GM15510 (cell line): Measurements from ENCODE around the gene CDH4.

ENCODE experiments used
- POLR2A ChIP-seq: IDR thresholded peaks from 3 replicates; pipeline ENCODE4 v1.6.1; 2011; ENCODE audit warnings: borderline replicate concordance; ENCODE audit not compliant: insufficient read length; ENCODE audit errors: extremely low read depth

The CDH4 gene

DNA sequence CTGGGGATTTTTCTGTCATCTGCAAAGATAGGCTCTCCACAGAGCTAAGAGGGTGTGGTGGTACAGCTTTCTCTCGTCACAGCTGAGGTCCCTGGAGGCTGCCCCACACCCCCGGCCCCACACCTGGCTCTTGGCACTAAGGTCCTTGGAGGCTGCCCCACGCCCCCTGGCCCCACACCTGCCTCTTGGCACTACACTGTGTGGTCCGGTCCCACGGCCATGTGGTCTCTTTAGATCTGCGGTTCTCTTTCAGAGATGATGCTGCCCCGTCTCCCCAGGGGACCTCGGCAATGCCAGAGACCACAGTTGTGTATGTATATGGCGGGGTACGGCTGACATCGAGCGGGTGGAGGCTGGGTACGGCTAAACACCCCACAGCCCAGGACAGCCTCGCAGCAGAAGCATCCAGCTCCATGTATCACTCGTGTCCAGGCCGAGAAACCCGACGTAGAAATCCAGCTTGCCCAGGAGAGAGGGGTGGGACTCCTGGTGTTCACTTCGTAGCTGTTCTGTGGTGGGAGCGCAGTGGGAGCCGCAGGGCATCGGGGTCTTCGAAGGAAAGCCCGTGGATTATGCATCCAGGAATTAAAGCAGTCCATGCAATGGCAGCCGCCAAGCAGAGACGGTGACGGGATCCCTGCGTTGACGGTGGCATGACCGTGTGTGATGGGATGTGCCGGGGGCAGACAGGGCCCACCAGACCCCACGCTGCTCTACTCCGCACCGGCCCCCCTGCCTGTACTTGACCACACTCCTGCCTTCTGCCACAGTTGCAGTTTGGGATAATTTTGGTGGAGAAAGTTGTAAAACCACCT is 292.1 kb downstream of the CDH4 start:
- no peak for TF ChIP-seq POLR2A

DNA sequence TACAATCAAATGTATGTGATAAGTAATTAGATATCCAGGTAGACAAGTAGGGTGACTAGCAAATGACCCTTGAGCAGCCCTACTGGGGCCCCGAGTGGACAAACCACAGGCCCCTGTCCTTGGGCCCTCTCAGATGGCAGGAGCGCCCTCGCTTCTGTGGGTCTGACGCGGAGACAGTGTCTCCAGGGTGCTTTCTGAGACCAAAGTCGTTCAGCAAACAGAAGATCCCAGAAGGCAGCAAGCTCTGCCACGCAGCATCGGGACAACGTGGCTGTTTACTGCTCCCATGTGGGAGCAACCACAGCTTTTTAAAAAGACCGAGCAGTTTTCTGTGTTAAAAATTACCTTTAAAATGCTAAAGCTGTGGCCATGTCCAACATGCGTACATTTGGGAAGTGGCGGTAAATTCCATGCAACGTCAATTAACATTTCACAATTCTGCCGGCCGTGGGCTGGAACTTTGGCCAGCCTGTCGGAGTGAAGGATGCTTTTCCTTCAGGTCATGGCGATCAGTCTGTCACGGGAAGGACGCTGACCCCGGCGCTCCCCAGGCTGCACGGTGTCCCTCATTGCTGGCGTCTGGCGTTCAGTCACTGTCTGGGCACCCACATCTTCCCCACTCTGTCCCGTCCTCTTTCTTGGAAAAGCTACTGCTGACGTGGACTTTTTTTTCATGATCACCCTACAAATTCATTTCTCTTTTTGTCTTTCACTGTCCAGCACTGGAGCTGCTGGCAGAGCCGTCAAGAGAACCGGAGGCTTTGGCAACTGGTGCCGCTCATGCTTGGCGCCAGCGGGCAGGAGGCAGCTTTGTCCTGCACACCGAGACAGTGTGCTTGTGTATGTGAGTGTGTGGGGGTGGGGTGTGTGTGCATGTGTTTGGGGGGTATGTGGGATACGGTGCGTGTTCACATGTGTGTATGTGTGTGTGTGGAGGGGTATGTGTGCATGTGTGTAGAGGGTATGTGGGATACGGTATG is 293.1 kb downstream of the CDH4 start:
- TF ChIP-seq POLR2A, result no peak

DNA sequence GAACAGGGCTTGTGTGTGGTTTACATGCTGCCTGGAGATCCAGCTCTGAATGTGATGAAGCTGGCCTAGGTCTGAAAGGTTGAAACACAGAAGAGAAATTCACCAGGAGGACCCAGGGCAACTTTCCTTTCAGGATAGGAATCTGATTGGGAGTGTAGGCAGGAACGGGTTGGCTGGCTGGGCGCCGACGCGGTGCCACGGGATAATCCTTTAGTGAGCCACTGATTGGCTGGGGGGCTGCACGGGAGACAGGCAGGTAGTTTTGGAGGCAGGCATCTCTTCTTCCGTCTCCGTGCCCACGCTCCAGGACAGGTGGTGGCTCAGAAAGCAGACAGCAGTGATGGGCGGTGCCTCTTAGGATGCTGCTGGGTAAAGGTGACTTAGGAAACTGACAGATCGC is 294.6 kb downstream of the CDH4 start:
- no peak for TF ChIP-seq POLR2A

DNA sequence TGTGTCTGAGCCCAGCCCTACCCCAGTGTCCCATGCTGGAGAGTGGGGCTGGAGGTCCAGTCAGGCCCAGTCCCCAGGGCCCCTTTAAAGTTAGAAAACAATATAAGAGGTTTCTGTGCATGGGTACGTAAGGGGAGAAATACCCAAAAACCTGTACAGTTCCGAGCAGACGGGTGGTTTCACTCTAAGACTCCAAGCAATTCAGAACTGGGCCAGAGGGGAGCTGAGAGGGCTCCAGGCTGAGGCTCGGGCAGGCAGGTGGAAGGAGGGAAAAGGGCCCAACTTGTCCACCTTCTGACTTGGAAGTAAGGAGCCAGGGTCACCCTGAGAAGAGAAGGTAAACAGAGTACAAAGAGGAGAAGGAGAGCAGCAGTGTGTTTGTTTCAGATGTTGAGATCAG is 296.0 kb downstream of the CDH4 start:
- TF ChIP-seq POLR2A, result no peak

DNA sequence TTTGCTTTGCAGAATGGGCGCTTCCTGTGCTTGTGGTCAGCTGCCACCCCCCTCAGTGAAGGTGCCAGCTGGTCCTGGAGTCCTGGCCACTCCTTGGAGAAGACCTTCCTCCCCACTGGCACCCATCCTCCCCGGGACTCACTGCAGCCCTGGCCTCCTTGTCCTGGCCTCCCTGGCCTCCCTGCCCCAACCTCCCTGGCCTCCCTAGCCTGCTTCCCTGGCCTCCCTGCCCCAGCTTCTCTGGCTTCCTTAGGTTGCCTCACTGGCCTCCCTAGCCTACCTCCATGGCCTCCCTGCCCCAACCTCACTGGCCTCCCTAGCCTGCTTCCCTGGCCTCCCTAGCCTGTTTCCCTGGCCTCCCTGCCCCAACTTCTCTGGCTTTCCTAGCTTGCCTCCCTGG is 297.8 kb downstream of the CDH4 start:
- no peak for TF ChIP-seq POLR2A

DNA sequence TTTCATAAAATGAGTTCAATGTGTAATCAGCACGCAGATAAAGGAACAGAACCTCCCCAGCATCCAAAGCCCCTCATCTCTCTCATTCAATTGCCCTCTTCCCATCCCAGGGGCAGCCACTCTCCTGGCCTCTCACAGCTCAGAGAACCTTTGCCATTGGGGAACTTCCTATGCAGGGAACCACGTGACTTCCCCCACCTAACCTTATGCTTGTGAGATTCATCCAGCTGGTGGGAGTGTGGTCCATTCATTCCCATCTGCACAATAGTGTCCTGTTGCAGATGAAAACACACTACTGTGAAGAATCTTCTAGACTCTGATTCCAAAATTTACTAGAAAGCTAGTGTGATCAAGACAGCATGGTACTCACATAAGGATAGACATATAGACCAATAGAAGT is 299.3 kb downstream of the CDH4 start:
- no peak for TF ChIP-seq POLR2A

DNA sequence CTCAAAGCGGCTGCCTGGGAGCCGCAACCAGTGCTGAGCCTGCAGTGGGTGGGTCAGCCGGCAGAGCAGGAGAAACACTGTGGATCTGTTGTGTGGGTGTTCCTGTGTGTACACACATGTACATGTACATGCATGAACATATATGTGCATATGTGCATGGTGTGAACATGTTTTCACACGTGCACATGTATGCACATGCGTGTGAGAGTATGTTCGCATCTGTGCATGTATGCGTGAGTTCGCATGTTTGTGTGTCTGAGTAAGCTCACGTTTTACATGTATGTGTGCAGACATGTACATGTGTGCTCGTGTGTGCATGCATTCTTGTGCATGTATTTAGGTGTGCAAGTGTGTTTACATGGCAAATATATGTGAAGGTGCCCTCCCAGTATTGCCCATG is 302.6 kb downstream of the CDH4 start:
- no peak for TF ChIP-seq POLR2A

DNA sequence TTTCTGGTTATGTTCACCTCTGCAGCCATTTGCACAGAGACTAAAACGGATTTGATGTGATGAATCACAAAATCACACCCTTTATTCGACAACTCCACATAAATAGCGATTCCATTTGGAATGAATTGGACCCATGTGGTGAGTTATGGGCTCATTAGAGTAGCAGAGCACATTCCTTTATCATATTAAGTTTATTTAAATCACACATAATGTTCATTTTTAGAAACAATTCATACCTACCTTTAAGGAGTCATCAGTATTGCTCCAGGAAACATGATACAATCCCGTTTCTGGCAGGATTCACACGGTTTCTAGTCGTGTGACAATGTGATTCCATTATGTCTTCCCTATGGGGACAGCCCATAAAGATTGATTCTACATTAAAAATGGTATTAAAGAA is 303.5 kb downstream of the CDH4 start:
- no peak for TF ChIP-seq POLR2A

DNA sequence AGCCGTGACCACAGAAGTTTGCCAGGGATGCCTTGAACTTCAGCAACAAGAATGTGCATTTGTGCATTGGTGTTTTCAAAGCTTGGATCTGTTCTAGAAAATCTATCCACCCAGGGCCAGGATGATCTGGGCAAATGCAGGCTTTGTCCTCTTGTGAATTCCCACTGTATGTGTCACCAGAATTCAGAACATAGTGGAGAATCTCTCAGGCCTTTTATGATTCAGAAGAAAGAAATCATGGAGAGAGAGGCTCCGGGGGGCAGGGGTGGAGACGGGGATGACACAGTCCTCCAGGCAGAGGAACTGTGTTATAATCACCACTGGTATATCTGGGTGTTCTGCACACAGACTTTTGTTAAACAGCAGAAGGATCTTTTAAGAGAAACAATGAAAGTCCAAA is 304.1 kb downstream of the CDH4 start:
- TF ChIP-seq POLR2A, result no peak

DNA sequence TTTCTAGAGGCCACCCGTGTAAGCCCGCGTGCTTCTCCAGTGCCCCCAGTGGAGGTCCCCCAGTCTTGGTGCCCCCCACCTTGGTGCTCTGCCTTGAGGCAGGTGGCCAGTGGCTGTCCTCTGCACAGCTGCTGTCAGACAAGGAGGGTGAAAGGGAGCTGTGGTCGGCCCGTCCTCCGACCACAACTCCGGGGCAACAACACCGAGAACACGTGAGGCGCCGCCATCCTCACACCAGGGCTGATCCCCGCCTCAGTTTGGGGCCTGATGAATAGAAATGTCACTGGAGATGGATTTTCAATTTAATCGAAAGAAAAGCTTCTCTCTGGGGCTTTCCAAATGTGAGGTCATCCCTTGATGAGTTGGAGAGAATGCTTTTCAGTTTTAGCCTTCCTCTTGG is 304.6 kb downstream of the CDH4 start:
- no peak for TF ChIP-seq POLR2A

DNA sequence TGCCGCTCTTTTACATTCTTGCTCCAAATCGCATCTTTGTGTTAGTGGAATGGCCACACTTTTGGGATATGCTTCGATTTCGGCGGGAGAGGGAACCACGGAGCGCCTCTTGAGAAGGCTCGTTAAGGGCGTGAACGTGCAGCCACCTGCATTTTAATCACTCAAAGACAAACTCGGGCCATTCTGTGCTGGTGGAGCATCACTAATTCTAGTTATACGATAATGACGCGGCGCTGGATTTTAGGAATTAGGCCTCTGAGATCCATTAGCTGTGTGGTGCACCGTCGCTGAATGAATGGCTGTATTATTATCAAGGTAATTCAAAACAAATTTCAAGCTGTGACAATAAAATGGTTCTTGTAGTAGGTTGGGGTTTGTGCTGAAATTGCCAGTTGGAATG is 305.6 kb downstream of the CDH4 start:
- TF ChIP-seq POLR2A, result no peak

DNA sequence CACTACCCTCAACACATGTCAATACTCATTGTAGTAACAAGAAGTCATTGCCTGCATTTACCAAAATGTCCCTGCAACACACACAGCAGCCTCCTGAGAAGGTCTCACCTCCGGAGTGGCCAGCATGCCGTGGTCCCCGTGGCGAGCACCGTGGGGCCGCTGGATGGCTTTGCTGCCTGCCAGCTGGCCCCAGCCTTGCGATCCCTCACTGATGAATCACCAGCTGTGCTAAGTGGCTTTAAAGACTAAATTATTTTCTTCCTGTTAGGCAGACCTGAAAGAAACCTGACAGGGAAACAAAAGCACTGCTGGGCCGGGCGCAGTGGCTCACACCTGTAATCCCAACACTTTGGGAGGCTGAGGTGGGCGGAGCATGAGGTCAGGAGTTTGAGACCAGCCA is 306.7 kb downstream of the CDH4 start:
- TF ChIP-seq POLR2A, result no peak

DNA sequence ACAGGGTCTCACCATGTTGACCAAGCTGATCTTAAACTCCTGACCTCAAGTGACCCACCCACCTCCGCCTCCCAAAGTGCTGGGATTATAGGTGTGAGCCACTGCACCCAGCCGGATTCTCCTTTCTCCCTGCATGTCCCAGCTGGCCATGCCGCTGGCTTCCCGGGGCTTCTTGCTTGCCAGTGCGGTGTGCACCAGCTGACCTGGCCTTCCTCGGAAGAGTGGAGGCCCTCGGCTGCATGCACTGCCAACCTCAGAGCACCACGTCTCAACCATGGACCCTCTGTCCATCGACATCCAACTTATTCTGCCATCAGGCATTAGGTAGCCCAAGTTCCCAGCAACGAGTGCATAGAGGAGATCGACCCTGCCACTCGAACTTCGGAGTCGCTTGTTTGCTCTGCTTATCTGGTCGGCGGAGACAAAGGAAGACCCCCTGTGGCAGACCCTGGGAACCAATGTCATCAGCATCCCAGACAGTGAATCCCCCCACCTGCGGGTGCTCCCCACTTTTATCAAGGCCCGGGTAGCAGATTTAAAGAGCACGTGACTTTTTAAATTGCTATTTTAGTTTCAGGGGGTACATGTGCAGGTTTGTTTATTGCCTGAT is 307.8 kb downstream of the CDH4 start:
- TF ChIP-seq POLR2A, result no peak

DNA sequence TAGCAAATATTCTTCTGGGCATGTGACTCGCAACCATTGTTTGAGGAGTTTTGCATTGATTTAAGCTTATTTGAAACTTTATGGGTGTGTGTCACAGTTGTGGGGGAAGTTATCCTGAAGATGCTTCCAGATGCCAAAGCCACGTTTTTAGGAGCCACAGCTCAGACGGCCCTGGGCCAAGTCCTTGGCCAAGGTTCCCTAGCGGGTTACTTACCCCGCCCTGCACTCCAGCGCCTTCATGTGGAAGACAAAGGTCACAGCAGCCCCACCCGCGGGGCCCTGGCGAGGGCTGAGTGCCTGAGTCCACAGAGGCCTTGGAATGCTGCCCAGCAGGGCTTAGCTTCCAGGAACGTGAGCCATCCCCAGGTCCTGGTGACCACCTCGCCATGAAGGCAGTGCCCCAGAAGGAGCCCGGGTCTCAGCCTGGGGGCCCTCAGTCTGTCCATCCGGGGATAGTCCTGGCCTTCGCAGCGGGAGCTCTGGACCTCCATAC is 308.3 kb downstream of the CDH4 start:
- TF ChIP-seq POLR2A, result no peak

DNA sequence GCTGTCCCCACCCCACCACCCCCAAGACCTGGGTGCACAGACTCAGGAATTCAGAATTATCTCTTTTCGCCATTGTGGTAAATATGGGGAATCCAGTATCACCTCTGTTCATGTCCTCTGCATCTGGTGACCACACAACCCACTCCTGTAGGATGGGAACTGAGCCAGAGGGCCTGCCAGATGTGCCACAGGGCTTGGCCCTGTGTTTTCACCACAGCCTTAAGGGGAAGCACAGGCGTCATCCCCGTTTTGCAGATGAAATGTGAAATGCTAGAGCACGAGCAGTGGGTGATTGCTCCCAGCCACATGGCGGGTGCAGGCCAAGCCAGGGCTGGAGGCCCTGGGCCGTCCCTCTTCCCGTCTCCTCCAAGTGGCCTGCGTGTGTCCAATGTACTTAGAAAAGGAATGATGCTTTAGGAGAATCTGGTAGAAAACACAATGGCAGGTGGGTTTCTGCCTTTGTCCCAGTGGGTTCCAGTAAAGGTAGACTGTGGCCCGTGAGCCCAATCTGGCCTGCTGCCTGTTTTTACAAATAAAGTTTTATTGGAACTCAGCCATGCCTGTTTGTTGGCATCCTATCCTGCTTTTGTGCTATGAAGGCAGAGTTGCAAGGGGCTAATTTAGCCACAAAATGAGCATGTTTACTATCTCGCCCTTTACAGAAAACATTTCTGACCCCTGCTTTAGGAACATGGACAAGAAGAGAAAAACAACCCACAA is 309.2 kb downstream of the CDH4 start:
- no peak for TF ChIP-seq POLR2A

DNA sequence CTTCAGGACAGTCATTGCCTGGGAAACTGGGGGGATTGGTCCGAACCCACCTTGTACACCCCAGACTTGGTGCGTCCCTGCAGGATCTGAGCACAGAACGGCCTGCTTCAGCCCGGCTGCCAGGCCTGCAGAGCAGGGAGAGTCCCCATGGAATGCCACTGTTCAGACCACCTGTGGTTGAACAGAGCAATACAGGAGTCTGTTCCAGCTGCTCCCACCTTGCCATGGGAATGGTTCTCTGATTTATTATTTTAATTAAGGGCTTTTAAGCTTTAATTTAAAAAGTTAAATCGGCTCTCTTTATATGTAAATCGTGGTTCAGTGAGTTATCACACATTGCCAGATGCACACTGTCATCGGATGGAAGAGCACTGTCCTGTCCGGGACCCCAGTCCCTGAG is 310.4 kb downstream of the CDH4 start:
- TF ChIP-seq POLR2A, result no peak
